HL-60 (cell line): ENCODE data around the gene KIF3A.

ENCODE experiments used
- DNase-seq, 2 experiments: peaks; one replicate each; pipeline ENCODE4 v3.0.0-alpha.2; 2010 to 2020; ENCODE audit warnings: low read depth in 1 of 2, low spot score in 1 of 2
- H3K27ac ChIP-seq: fragments of 250-450 bp; sonication (Bioruptor Pico); replicated peaks from 2 replicates; pipeline ENCODE4 v1.5.1; 2020; ENCODE audit warnings: mild to moderate bottlenecking, moderate library complexity
- H3K27me3 ChIP-seq: fragments of 250-450 bp; sonication (Bioruptor Pico); 2 replicates; pipeline ENCODE4 v1.5.1; 2021; ENCODE audit warnings: mild to moderate bottlenecking, moderate library complexity; ENCODE audit not compliant: insufficient read depth, poor library complexity, severe bottlenecking
- H3K4me3 ChIP-seq: replicated peaks from 2 replicates; pipeline ENCODE4 v1.5.1; 2011; ENCODE audit warnings: mild to moderate bottlenecking, control low read depth, low read length; ENCODE audit not compliant: insufficient read depth
- GABPA ChIP-seq: IDR thresholded peaks from 2 replicates; pipeline ENCODE4 v1.6.1; 2012; ENCODE audit warnings: low read depth
- POLR2AphosphoS5 ChIP-seq: IDR thresholded peaks from 2 replicates; pipeline ENCODE4 v1.6.1; 2012; ENCODE audit warnings: low read depth
- SPI1 ChIP-seq: IDR thresholded peaks from 2 replicates; pipeline ENCODE4 v1.6.1; 2012; ENCODE audit warnings: low read depth, mild to moderate bottlenecking, borderline replicate concordance
- TF ChIP-seq, protein P1 (sequence below): IDR thresholded peaks from 2 replicates; pipeline ENCODE4 v1.6.1; 2012; ENCODE audit warnings: low read depth; ENCODE audit not compliant: insufficient replicate concordance
- TF ChIP-seq, protein P2 (sequence below): IDR thresholded peaks from one replicate; pipeline ENCODE4 v1.5.1; 2011; ENCODE audit warnings: low read length, control low read depth, inconsistent platforms; ENCODE audit not compliant: insufficient read depth

The KIF3A gene

DNA sequence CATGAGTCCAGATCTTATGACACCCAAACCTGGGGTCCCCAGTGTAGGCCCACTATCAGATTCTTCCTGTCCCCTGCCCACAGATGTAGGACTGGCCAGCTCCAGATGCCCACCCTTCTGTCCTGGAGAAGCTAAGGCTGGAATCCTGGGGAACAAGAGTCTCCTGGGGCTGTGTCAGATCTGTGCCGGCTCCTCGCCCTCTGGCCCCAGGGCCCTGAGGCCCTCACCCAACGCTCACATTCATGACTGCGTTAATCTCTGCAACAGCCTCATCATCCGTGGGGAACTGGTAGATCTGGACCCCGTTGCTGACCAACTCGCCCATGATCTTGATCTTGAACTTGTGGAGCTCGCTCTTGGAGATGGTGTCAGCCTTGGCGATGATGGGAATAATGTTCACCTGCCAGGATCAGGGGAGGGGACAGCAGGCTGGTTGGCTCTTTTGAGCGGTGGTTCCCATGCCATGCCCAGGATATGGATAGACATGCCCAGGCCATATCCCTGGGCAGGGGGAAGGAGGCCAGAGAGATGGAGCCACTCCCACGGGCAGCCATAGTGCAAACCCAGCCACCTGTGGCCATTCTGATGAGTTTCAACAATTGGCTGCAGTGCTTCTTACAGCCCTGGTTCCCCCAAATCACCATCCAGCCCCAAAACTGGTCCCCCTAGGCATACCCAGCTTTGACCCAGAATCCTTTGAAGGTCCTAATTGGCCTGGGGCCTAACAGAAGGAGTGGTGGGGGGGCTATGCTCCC lies 25.1 kb upstream of the KIF3A start:
- no peak overlapping the region for H3K4me3 ChIP-seq
- no peak for DNase-seq
- no peaks in the 10 kb centered on the region for H3K27me3 ChIP-seq
- H3K27ac ChIP-seq, result no peak overlapping the region
- TF ChIP-seq SPI1 (no peak), POLR2AphosphoS5 (no peak), GABPA (no peak)
- TF ChIP-seq, protein P1, sequence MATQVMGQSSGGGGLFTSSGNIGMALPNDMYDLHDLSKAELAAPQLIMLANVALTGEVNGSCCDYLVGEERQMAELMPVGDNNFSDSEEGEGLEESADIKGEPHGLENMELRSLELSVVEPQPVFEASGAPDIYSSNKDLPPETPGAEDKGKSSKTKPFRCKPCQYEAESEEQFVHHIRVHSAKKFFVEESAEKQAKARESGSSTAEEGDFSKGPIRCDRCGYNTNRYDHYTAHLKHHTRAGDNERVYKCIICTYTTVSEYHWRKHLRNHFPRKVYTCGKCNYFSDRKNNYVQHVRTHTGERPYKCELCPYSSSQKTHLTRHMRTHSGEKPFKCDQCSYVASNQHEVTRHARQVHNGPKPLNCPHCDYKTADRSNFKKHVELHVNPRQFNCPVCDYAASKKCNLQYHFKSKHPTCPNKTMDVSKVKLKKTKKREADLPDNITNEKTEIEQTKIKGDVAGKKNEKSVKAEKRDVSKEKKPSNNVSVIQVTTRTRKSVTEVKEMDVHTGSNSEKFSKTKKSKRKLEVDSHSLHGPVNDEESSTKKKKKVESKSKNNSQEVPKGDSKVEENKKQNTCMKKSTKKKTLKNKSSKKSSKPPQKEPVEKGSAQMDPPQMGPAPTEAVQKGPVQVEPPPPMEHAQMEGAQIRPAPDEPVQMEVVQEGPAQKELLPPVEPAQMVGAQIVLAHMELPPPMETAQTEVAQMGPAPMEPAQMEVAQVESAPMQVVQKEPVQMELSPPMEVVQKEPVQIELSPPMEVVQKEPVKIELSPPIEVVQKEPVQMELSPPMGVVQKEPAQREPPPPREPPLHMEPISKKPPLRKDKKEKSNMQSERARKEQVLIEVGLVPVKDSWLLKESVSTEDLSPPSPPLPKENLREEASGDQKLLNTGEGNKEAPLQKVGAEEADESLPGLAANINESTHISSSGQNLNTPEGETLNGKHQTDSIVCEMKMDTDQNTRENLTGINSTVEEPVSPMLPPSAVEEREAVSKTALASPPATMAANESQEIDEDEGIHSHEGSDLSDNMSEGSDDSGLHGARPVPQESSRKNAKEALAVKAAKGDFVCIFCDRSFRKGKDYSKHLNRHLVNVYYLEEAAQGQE, result no peak
- TF ChIP-seq, protein P2, sequence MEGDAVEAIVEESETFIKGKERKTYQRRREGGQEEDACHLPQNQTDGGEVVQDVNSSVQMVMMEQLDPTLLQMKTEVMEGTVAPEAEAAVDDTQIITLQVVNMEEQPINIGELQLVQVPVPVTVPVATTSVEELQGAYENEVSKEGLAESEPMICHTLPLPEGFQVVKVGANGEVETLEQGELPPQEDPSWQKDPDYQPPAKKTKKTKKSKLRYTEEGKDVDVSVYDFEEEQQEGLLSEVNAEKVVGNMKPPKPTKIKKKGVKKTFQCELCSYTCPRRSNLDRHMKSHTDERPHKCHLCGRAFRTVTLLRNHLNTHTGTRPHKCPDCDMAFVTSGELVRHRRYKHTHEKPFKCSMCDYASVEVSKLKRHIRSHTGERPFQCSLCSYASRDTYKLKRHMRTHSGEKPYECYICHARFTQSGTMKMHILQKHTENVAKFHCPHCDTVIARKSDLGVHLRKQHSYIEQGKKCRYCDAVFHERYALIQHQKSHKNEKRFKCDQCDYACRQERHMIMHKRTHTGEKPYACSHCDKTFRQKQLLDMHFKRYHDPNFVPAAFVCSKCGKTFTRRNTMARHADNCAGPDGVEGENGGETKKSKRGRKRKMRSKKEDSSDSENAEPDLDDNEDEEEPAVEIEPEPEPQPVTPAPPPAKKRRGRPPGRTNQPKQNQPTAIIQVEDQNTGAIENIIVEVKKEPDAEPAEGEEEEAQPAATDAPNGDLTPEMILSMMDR, result no peak

DNA sequence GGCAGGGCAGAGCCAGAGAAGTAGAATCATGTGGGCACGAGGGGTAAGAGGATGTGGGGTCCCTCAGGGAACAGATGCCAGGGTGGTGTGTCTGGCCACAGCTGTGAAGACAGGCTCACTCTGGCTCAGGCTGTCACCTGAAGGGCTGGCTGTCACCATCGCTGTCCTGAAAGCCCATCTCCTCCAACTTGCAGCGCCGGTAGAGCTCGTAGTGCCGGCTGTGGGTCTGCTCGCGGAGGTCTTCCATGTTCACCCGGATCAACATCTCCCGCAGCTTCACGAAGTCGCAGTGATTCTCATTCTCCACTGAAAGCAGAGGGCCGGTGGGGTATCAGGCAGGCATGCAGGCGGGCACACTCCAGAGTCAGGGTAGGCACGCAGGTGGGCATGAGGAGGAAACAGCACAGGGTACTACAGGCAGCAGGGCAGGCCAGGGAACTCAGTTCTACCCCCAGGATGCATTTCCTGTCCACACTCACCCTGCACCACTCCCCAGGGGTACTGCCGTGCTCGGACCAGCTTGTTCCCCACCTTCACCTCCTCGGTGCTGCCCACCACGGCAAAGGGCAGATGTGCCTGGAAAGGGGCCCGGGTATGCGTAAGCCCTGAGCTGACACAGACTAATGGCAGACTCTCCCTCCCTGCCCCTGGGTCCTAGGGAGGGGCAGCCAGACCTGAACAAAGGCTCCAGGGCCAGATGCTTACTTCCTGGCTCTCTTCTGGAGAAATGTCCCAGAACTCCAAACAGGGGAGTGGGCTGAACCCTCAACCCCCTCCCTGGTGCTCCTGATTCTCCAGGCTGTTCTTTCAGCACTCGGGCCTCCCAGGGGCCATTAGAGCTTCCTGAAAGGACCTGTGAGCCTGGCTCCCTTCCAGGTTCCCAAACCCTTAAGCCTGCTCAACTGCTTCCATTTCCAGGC lies 24.2 kb upstream of the KIF3A start:
- no peak for DNase-seq
- Histone ChIP-seq H3K4me3 (no peak overlapping the region), H3K27ac (no peak overlapping the region), H3K27me3 (no peaks in the 10 kb centered on the region)
- TF ChIP-seq GABPA (no peak), SPI1 (no peak), POLR2AphosphoS5 (no peak)
- TF ChIP-seq, protein P1, result no peak
- TF ChIP-seq, protein P2, result no peak

DNA sequence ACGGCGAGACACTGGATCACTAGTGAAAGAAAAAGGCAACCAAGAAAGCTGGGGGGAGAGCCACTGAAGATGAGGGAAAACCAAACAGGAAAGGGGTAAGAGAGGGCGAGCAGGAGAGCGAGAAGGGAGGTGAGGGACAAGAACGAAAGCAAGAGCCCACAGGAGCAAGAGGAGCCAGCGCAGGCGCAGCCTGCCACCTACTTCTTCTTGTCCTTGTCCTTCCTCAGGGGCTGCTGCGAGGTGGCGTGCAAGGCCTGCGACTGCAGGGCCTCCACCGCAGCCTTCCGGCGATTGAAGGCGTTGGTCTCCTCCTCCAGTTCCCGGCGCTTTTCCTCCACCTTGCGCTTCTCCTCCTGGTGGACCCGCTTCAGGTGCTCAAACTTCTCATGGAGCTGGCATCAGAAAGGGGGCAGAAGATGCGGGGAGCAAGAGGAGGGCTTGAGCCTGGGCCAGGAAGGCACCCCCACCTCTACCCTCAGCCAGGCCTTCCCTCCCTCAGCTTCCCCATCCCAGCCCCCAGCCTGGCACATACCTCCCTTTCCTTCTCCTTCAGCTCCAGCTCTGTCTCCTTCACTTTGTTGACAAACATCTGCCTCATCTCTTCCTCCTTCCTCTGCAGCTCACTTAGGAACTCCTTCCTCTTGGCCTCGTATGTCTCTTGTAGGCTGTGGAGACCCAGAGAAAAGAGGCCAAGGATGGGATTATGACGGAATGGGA lies 23.4 kb upstream of the KIF3A start:
- DNase-seq, result no peak
- TF ChIP-seq POLR2AphosphoS5 (no peak), GABPA (no peak), SPI1 (no peak)
- TF ChIP-seq, protein P1, result no peak
- TF ChIP-seq, protein P2, result no peak
- no peaks in the 10 kb centered on the region for H3K27me3 ChIP-seq
- no peak overlapping the region for H3K27ac ChIP-seq
- H3K4me3 ChIP-seq, result no peak overlapping the region
